ENCODE measurements around the gene RUNX2. TPM values are rescaled to one million over a fixed set of nuclear protein-coding genes. Genes with fewer than 3 reads are reported as not detected.

Gene RUNX2
- total and polyA plus RNA-seq, 10 of the 15 experiments (the other 5 are each of a cell fraction or from before 2014, with no cell fraction given), result 0.01 to 0.77 (median 0.15) TPM; not detected in 3

GRCh38 chr6:45626087-45626891 is 298.2 kb downstream of the RUNX2 start:
- Histone ChIP-seq H3K27me3 (replicated peaks in 1 of 2; ENCODE audit: control insufficient read depth in 2 of 2, insufficient read depth in 2 of 2, low read length in 1 of 2) (peaks cover 0 to 6% of the 10 kb centered on the region in 2 experiments; a peak in 2 of 4 replicates), H4K20me1 (ENCODE audit: control insufficient read depth, insufficient read depth) (no peaks in the 10 kb centered on the region), H3K9me3 (replicated peaks; ENCODE audit: control insufficient read depth, insufficient read depth, low read length) (no peaks in the 10 kb centered on the region), H2AFZ (ENCODE audit: control insufficient read depth, low read depth, low read length) (no peak overlapping the region), H3K4me3 (no peak overlapping the region), H3K79me2 (ENCODE audit: control insufficient read depth, insufficient read depth, low read length) (no peaks in the 10 kb centered on the region), H3K4me1 (ENCODE audit: control insufficient read depth, insufficient read depth, low read length) (no peaks in the 10 kb centered on the region), H3K9ac (ENCODE audit: control insufficient read depth, insufficient read depth, low read length) (no peak overlapping the region), H3K27ac (ENCODE audit: control insufficient read depth, insufficient read depth) (no peak overlapping the region), H3K36me3 (ENCODE audit: control insufficient read depth in 2 of 2, insufficient read depth in 2 of 2, low read length in 1 of 2) (no peaks in the 10 kb centered on the region), H3K4me2 (ENCODE audit: control insufficient read depth, insufficient read depth) (no peak overlapping the region)
- ChIA-PET CTCF (no interaction called here), POLR2A (no interaction called here), RAD21 (ENCODE audit: unreplicated experiment) (interaction anchor here (0.5 kb wide), 1 partner anchor 418 kb away, joined by 3 read pairs; no protein-coding TSS in a partner anchor), SMC1A (ENCODE audit: uncharacterized antibody, unreplicated experiment) (no interaction called here)
- WGBS (ENCODE audit: insufficient coverage, insufficient replicate concordance, low lambda C conversion rate, missing lambda C conversion rate), result 0% methylated on average over 5 of the region's 5 CpGs
- no peak for TF ChIP-seq HCFC1 (IDR thresholded peaks at IDR 0.05; ENCODE audit: low read length)
- TF ChIP-seq CBFB (IDR thresholded peaks at IDR 0.05; ENCODE audit: low read depth), result no peak
- no peak for TF ChIP-seq SPI1 (IDR thresholded peaks at IDR 0.05; ENCODE audit: borderline replicate concordance, insufficient read depth, low read depth, low read length)
- no peak for TF ChIP-seq POLR2A (IDR thresholded peaks at IDR 0.05; ENCODE audit: low read depth, low read length)
- TF ChIP-seq CBX5 (IDR thresholded peaks at IDR 0.05; ENCODE audit: low read depth), result no peak
- TF ChIP-seq ZBED1 (IDR thresholded peaks at IDR 0.05; ENCODE audit: borderline replicate concordance), result no peak
- FAIRE-seq, result no peak
- intact Hi-C loops (cut with micrococcal nuclease; ENCODE audit: unreplicated experiment) (no loop called here), in situ Hi-C loops (cut with MboI) (no loop called here)
- no TSS peak for BruUV-seq (replicated peaks)
- ATAC-seq, result no peak
- DNase-seq (ENCODE audit: low read depth, low spot score), result no peak

GRCh38 chr6:45630314-45630713 is 302.2 kb downstream of the RUNX2 start:
- no peaks in the 10 kb centered on the region for H3K36me3 ChIP-seq (ENCODE audit: control insufficient read depth in 2 of 2, insufficient read depth in 2 of 2, low read length in 1 of 2)
- H3K9me3 ChIP-seq (replicated peaks; ENCODE audit: control insufficient read depth, insufficient read depth, low read length), result no peaks in the 10 kb centered on the region
- H4K20me1 ChIP-seq (ENCODE audit: control insufficient read depth, insufficient read depth), result no peaks in the 10 kb centered on the region
- in situ Hi-C loops (cut with MboI) (no loop called here), intact Hi-C loops (cut with micrococcal nuclease; ENCODE audit: unreplicated experiment) (no loop called here)
- ChIA-PET RAD21 (ENCODE audit: unreplicated experiment) (no interaction called here), SMC1A (ENCODE audit: uncharacterized antibody, unreplicated experiment) (interaction anchor here (0.7 kb wide), 1 partner anchor 15 kb away, joined by 3 read pairs; no protein-coding TSS in a partner anchor), CTCF (interaction anchor here (0.7 kb wide), 1 partner anchor 321 kb away, joined by 4 read pairs; no protein-coding TSS in a partner anchor), POLR2A (interaction anchor here (0.5 kb wide), 1 partner anchor 30 kb away, joined by 3 read pairs; no protein-coding TSS in a partner anchor)
- no peak overlapping the region for H3K4me2 ChIP-seq (ENCODE audit: control insufficient read depth, insufficient read depth)
- no peak overlapping the region for H3K4me3 ChIP-seq
- H3K9ac ChIP-seq (ENCODE audit: control insufficient read depth, insufficient read depth, low read length), result no peak overlapping the region
- H2AFZ ChIP-seq (ENCODE audit: control insufficient read depth, low read depth, low read length), result no peak overlapping the region
- 72% methylated on average over 2 of the region's 2 CpGs for WGBS (ENCODE audit: insufficient coverage, insufficient replicate concordance, low lambda C conversion rate, missing lambda C conversion rate)
- H3K27me3 ChIP-seq (replicated peaks in 1 of 2; ENCODE audit: control insufficient read depth in 2 of 2, insufficient read depth in 2 of 2, low read length in 1 of 2), result peaks cover 0 to 6% of the 10 kb centered on the region in 2 experiments; a peak in 2 of 4 replicates
- H3K27ac ChIP-seq (ENCODE audit: control insufficient read depth, insufficient read depth), result no peak overlapping the region
- FAIRE-seq (no peak), ATAC-seq (no peak), DNase-seq (ENCODE audit: low read depth, low spot score) (no peak)
- no peaks in the 10 kb centered on the region for H3K79me2 ChIP-seq (ENCODE audit: control insufficient read depth, insufficient read depth, low read length)
- TF ChIP-seq PAX8 (IDR thresholded peaks at IDR 0.05) (no peak), JUND (IDR thresholded peaks at IDR 0.05; ENCODE audit: low read depth, low read length) (no peak), MYC (IDR thresholded peaks at IDR 0.05; ENCODE audit: insufficient read depth, insufficient read length, insufficient replicate concordance, low read length, severe bottlenecking) (no peak), NR2C1 (IDR thresholded peaks at IDR 0.05) (no peak), ZNF274 (IDR thresholded peaks at IDR 0.05; ENCODE audit: insufficient read depth, insufficient read length) (no peak), MYB (IDR thresholded peaks at IDR 0.05; ENCODE audit: borderline replicate concordance, low read depth, low read length) (no peak), MTA3 (IDR thresholded peaks at IDR 0.05; ENCODE audit: borderline replicate concordance, low read length) (no peak), SMAD5 (IDR thresholded peaks at IDR 0.05; ENCODE audit: low read depth) (no peak), HDAC6 (IDR thresholded peaks at IDR 0.05; ENCODE audit: unreplicated experiment) (no peak), CEBPB (IDR thresholded peaks at IDR 0.05; ENCODE audit: borderline replicate concordance in 1 of 2, low read depth in 2 of 2, low read length in 2 of 2) (no peak)
- no TSS peak for BruUV-seq (replicated peaks)
- no peaks in the 10 kb centered on the region for H3K4me1 ChIP-seq (ENCODE audit: control insufficient read depth, insufficient read depth, low read length)
